Cardiac fibroblast (primary cell): Measurements from ENCODE around the gene CREB3L2.

Experiments
- DNase-seq, 2 donors: peaks; one replicate each; pipeline versions ENCODE4 v3.0.0 to v3.0.0-alpha.2; 2010; ENCODE audit warnings: low read depth in 2 of 2
- H3K4me3 ChIP-seq, 2 donors: replicated peaks in 1 of 2; 1 replicate in 1 of 2; 2 replicates in 1 of 2; pipeline ENCODE4 v1.5.1; 2011; ENCODE audit warnings: low read depth in 2 of 2, low read length in 2 of 2, mild to moderate bottlenecking in 2 of 2, moderate library complexity in 1 of 2
- TF ChIP-seq, protein P1 (sequence below): IDR thresholded peaks from one replicate; pipeline ENCODE4 v1.5.1; 2011; ENCODE audit warnings: low read depth, mild to moderate bottlenecking, low read length, inconsistent platforms

Gene CREB3L2

DNA sequence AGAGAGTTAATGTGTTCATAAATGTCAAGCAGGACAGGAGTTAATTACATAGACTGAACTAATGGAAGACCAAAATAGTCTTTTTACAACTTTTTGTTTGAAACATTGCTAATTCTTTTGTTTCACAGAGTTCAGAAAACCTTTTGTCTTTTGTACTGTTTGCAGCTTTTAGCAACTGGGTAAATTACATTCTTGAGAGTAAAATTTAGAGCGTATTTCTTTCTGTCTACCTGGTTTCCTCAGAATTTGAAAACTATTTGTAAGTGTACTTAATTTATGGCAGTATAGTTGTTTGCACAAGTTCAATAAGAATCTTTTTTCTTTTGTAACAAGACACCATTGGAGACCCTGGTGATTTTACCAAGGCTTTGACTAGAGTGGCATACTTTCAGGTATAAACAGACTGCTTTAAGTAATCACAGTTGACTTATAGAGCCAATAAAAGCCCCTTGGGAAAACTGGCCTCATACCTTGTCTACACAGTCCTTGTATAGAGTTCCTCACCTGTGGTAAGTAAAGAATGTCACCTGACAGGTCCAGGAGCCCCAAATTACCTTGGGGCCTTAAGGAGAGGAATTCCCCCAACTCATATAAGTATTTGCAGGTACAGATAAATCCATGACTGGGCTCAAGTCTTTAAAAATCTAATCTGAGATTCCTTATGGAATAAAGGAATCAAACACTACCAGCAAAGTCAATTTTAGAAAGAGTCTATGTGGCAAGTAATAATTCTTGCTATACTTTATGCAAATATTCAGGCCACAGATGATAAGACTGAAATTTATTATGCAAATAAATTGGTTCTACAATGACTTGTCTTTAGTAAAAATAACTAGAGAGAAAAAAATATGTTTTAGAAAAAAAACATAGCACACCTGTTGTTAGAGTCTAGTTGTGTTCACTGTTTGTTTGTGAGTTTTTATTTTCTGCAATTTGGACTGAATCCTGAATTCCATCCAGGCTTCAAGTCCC, 23.6 kb upstream of the CREB3L2 start:
- TF ChIP-seq, protein P1, sequence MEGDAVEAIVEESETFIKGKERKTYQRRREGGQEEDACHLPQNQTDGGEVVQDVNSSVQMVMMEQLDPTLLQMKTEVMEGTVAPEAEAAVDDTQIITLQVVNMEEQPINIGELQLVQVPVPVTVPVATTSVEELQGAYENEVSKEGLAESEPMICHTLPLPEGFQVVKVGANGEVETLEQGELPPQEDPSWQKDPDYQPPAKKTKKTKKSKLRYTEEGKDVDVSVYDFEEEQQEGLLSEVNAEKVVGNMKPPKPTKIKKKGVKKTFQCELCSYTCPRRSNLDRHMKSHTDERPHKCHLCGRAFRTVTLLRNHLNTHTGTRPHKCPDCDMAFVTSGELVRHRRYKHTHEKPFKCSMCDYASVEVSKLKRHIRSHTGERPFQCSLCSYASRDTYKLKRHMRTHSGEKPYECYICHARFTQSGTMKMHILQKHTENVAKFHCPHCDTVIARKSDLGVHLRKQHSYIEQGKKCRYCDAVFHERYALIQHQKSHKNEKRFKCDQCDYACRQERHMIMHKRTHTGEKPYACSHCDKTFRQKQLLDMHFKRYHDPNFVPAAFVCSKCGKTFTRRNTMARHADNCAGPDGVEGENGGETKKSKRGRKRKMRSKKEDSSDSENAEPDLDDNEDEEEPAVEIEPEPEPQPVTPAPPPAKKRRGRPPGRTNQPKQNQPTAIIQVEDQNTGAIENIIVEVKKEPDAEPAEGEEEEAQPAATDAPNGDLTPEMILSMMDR: no peak
- H3K4me3 ChIP-seq: no peak overlapping the region
- no peak for DNase-seq

GRCh38 chr7:138024765-138025164, 22.9 kb upstream of the CREB3L2 start:
- TF ChIP-seq, protein P1: no peak
- DNase-seq: no peak

DNA sequence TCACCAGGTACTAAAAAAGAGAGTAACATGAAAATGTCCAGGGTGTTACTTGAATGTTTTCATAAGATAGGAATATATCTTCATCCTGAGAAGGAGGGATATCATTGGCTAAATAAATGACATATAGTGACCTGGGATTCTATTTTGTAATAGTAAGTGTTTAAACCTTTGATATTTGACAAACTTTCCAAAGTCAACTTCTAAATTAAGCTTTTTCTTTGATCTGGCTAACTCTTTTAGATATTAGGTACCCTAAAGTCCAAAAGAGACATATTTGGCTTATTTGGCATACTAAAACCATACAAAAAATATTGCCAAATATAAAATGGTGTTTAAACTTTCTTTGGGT, 22.4 kb upstream of the CREB3L2 start:
- DNase-seq: no peak

More at GRCh38 chr7:138024765-138025164, 22.9 kb upstream of the CREB3L2 start:
- H3K4me3 ChIP-seq: no peak overlapping the region

DNA sequence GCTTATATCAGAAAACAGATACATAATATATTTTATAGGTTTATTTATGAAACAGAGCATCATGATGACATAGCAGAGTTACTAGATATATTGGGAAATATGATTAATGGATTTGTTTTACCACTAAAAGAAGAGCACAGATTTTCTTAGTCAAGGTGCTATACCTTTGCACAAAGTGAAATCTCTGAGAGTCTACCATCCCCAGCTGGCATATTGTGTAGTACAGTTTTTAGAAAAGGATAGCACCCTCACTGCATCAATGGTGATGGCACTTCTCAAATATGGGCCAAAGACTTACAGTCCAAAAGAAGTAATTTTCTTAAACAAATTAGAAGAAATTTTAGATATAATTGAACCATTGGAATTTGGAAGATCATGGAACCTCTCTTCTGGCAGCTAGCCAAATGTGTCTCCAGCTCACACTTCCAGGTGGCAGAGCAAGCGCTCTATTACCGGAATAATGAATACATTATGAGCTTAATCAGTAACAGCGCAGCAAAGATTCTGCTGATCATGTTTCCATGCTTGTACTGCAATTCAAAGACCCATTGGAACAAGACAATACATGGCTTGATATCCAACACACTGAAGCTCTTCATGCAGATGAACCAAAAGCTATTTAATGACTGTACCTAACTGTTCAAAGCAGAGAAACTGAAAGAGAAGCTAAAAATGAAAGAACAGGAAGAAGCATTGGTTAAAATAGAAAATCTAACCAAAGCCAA, 21.9 kb upstream of the CREB3L2 start:
- TF ChIP-seq, protein P1: no peak
- no peak overlapping the region for H3K4me3 ChIP-seq
- DNase-seq: no peak

More for the DNA sequence above, 22.4 kb upstream of the CREB3L2 start:
- H3K4me3 ChIP-seq: no peak overlapping the region
- TF ChIP-seq, protein P1: no peak

DNA sequence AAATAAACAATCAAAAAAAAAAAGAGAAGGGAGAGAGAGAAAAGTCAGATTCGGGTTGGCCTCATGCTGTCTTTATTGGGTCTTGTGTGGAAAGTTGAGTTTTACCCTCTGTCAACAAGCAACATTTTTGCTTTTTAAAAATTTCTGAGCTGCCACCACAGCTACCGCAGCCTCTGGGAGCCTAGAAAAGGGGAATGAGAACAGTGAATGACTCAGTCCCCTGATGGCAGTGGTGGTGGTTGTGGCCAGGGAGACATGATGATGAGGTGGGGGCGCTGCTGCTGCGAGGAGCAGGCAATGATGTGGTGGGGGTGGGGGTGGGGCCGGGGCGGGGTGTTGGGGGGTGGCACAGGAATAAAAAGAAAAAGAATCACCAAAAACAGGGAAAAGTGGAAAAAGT, 20.0 kb upstream of the CREB3L2 start:
- TF ChIP-seq, protein P1: no peak
- DNase-seq: no peak
- H3K4me3 ChIP-seq: no peak overlapping the region

- no peak for DNase-seq
- TF ChIP-seq, protein P1: no peak
- no peak overlapping the region for H3K4me3 ChIP-seq
Observed at GRCh38 chr7:138017992-138018391, 16.1 kb upstream of the CREB3L2 start.
